GM21825 (cell line): ENCODE results near the gene CPLX1.

Experiments used
- ATAC-seq: cut with Tn5 transposase; IDR thresholded peaks from one replicate; pipeline ENCODE4 v1.9.1; 2021; ENCODE audit warnings: mild to moderate bottlenecking, moderate library complexity; ENCODE audit not compliant: unreplicated experiment

Gene CPLX1

DNA sequence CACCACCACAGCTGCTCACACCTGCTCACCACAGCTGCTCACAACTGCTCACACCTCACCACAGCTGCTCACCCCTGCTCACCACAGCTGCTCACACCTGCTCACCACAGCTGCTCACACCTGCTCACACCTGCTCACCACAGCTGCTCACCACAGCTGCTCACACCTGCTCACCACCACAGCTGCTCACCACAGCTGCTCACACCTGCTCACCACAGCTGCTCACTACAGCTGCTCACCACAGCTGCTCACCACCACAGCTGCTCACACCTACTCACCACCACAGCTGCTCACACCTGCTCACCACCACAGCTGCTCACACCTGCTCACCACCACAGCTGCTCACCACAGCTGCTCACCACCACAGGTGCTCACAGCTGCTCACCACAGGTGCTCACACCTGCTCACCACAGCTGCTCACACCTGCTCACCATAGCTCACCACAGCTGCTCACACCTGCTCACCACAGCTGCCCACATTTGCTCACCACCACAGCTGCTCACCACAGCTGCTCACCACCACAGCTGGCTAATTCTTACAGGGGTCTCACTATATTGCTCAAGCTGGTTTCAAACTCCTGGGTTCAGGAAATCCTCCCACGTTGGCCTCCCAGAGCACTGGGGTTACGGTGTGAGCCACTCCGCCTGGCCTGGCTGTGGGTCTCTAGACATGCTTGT, 30.4 kb upstream of the CPLX1 start:
- ATAC-seq, result no peak

- ATAC-seq, result no peak
These were observed 29.9 kb upstream of the CPLX1 start for GRCh38 chr4:855880-856224.

DNA sequence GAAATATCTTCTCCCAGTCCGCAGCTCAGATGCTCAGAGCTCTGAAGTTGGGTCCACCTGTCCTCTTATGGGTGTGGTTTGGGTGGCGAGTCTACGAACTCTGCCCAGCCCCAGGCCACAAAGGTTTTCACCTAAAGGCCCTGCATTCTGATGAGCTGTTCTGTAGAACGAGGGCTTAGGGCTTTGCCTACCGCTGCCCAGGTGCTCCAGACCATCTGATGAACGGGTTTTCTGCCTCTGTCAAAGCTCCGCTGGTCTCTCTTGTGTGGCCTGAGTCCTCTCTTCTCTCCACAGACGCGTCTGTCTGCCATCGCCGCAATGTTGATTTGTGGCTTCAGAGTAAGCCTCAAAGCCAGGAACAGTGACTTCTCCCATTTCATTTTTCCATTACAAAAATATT, 28.4 kb upstream of the CPLX1 start:
- ATAC-seq, result no peak

GRCh38 chr4:853416-853781, 27.5 kb upstream of the CPLX1 start:
- no peak for ATAC-seq

- ATAC-seq, result no peak
These were observed 25.9 kb upstream of the CPLX1 start for GRCh38 chr4:851701-852430.

DNA sequence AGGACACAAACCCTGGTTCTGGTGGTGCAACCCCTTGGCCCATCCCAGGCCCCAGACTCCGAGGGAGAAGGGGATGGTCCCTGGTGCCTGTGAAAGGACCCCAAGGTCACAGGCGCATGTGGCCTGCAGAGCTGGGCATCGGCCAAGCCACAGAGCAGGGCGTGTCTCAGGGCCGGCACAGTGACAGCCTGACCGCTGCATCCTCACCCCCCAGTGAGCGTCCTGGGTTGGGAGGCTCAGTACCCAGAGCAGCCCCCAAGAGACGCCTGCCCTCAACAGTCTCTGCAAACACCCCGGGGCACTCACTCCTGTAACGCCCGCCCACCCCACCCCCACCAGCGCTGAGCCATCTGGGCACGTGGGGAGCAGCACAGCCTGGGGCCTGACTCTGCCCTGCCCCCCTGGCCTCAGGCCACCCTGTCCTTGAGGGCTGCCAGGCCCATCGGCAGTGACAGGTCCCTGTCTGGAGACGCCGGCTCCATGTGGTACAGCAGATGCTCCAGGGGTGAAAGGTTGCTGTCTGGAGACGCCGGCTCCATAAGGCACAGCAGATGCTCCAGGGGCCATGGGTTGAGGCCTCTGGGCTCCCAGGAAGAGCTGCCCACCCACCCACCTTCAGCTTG, 24.5 kb upstream of the CPLX1 start:
- no peak for ATAC-seq

- ATAC-seq, result no peak
These were observed 23.7 kb upstream of the CPLX1 start for GRCh38 chr4:849478-850175.

- no peak for ATAC-seq
These were observed 23.0 kb upstream of the CPLX1 start for GRCh38 chr4:848803-849477.

GRCh38 chr4:848307-848691, 22.4 kb upstream of the CPLX1 start:
- ATAC-seq, result no peak

DNA sequence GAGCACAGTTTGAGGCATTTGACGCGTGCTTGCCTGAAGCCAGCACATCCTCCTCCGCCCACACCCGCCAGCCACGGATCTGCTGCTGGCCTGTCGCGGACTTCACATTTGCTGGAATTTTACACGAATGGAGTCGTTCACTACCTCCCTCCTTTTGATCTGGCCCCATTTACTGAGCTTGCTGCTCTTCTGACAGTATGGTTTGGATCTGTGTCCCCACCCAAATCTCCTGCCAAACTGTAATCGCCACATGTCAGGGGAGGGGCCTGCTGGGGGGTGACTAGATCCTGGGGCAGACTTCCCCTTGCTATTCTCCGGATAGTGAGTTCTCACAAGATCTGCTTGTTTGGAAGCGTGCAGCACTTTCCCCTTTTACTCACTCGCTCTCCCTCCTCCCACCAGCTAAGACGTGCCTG, 19.9 kb upstream of the CPLX1 start:
- no peak for ATAC-seq

DNA sequence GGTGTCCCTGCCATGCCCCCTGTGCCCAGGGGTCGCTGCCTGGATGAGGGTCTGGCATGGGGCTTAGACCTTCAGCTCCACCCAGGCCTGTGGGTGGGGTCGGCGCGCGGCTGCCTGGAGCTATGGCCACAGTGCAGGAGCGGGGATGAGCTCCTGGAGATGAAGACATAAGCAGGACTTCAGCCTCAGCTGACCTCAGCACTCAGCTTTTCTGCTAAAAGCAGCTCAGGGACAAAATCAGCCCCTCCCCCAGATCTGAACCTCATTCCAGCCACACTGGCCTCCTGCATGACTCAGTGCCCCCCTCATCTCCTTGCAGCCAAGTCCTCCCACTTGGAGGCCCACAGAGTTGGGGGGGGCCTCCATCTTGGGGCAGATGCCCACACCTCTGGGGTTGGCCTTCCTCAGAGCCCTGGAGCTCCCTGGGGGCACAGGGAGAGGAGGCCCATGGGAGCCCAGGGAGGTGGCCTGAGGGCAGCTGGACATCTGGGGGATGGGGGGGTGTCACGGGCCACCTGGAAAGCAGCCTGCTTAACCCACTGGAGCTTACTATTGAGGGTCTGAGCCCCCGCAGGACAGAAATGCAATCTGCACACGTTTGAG, 19.4 kb upstream of the CPLX1 start:
- no peak for ATAC-seq

DNA sequence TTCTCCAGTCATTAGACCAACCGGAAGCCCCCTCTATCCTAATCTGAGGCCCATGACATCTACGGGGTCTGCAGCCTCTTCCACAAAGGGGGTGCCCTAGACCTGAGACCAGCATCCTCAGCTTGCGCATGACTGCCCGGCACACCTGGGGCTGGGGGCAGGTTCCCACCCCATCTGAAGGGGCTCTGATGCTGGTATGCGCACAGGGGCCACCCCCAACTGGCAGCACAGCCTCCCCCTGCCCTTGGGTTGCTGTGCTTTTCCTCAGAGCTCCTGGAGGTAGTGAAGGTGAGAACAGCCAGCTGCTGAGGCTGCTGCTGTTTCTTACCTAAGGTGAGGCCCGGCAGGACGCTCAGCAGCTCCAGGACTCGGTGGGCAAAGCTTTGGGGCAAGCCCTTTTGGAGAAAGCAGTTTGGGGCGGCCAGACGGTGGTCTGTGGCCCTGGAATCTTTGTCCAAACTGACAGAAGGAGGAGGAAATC, 18.9 kb upstream of the CPLX1 start:
- ATAC-seq, result no peak

DNA sequence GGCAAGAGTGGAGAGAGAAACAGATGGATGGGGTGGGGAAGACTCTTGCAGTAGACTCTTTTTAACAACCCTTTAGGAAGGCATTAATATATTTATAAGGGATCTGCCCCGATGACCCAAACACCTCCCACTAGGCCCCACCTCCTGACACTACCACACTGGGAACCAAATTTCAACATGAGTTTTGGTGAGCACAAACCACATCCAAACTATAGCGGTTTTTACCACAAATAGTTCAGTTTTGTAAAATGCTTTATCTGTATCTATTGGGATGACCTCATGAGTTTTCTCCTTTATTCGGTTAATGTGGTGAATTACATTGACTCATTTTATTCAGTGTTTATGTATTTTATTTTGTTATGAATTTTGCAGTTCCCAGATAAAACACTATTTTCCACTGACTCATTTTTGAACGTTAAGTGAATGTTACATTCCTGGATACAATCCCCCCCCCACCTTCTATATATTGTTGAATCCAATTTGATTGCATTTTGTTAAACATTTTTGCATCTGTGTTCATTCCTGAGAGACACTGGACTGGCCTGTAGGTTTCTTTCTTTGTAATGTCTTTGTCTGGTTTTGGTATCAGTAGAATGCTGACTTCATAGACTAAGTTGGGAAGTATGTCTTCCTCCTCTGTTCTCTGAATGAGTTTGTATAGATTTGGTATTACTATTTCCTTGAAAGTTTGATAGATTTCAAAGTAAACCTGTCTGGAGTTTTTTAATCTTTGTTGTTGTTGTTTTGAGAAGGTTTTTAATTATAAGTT, 13.9 kb upstream of the CPLX1 start:
- ATAC-seq, result no peak

GRCh38 chr4:837772-838171, 11.8 kb upstream of the CPLX1 start:
- ATAC-seq, result no peak

DNA sequence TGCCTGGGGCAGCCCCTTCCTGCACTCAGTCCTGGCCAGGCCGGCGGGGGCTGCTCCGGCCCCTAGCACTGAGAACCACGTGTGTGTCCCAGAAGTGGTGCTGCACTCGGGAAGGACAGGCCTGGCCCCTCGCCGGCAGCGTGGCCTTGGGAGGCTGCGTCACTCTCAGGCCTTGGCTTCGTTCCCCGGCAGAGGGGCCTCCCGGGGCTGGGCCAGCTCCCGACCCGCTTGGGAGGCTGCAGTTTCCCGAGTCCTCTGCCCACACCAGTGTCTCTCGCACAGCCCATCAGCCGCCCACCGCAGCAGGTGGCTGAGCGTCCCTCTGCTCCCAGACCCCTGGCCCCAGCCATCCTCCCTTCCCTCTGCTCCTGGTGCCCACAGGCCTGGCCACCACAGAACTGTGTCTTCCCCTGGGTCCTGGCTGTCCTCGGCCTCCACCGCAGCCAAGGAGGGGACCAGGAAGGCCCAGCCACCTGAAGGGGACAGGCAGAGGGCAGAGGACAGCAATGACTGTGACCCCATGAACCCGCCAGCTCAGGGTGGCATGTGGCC, 10.9 kb upstream of the CPLX1 start:
- ATAC-seq, result no peak

GRCh38 chr4:836003-836511, 10.1 kb upstream of the CPLX1 start:
- ATAC-seq, result no peak

GRCh38 chr4:835148-836002, 9.4 kb upstream of the CPLX1 start:
- no peak for ATAC-seq

- no peak for ATAC-seq
These were observed 8.6 kb upstream of the CPLX1 start for GRCh38 chr4:834368-835147.
